ENCODE data around the gene DRAM1.
A peak's percentile ranks its signal among the peaks of the same experiment; 100 is the strongest.

DRAM1 gene

DNA sequence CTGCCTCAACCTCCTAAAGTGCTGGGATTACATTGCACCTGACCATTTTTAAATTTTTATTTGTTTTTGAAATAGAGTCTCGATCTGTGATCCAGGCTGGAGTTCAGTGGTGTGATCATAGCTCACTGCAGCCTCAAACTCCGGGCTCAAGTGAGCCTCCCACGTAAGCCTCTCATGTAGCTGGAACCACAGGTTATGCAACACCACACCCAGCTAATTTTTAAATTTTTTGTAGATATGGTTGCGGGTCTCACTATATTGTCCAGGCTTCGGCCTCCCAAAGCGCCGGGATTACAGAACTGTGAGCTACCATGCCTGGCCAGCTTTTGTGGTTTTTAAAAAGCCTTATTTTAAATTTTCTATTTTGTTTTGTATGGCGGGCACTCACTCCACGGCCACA, 2.2 kb upstream of the DRAM1 start:
- no peaks in the 10 kb centered on the region for H3K9me3 ChIP-seq (ENCODE audit: control insufficient read depth, insufficient read depth, low read depth, low read length)
- CTCF ChIA-PET = no interaction called here
- H3K4me3 ChIP-seq (ENCODE audit: low read depth, low read length) = no peak overlapping the region
- TF ChIP-seq ZNF121 (tag by site-specific recombination; IDR thresholded peaks at IDR 0.05) (peak; percentile 65; the same call in 1 of the 2 replicates), ZNF416 (tag by site-specific recombination; IDR thresholded peaks at IDR 0.05) (no peak)
- POLR2A ChIA-PET = no interaction called here
- no peak overlapping the region for H3K27ac ChIP-seq (ENCODE audit: extremely low read depth, low read depth, low read length)
- H3K4me1 ChIP-seq (ENCODE audit: control insufficient read depth, insufficient read depth, low read length) = no peaks in the 10 kb centered on the region
- H3K36me3 ChIP-seq (ENCODE audit: control insufficient read depth in 2 of 2, insufficient read depth in 1 of 2, low read length in 2 of 2) = no peaks in the 10 kb centered on the region

DNA sequence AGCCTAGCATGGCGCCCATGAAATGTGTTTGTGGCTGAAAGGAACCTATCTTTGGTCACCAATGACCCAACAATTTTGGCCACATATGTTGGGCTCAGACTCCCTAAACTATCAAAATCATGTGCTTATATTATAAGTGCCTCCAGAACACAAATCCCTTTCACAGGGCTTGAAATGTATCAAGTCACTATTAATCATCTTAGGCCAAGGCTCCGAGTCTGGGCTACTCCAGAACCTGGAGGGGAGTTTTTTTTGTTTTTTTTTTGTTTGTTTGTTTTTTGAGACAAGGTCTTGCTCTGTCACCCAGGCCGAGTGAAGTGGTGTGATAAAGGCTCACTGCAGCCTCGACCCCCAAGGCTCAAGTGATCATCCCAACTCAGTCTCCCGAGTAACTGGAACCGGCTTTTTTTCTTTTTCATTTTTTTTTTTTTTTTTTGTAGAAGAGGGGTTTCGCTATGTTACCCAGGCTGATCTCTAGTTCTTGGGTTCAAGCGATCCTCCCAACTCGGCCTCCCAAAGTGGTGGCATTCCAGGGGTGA, 989 bp upstream of the DRAM1 start:
- TF ChIP-seq ZNF132 (tag by site-specific recombination; IDR thresholded peaks at IDR 0.05; ENCODE audit: borderline replicate concordance) (no peak), RBAK (tag by site-specific recombination; IDR thresholded peaks at IDR 0.05) (no peak), KLF10 (tag by site-specific recombination; IDR thresholded peaks at IDR 0.05) (no peak), ZNF561 (tag by site-specific recombination; IDR thresholded peaks at IDR 0.05; ENCODE audit: borderline replicate concordance) (no peak), SCRT1 (tag by site-specific recombination; IDR thresholded peaks at IDR 0.05; ENCODE audit: borderline replicate concordance) (no peak), ZNF423 (tag by site-specific recombination; IDR thresholded peaks at IDR 0.05) (no peak), ZNF626 (tag by site-specific recombination; IDR thresholded peaks at IDR 0.05) (no peak), ZNF785 (tag by site-specific recombination; IDR thresholded peaks at IDR 0.05) (no peak), ZNF335 (tag by site-specific recombination; conservative IDR thresholded peaks at IDR 0.05) (0 out of 2 replicates have a peak, but pooled peaks have one; percentile 0), ZNF777 (tag by site-specific recombination; IDR thresholded peaks at IDR 0.05; ENCODE audit: borderline replicate concordance) (no peak), ZNF658 (tag by site-specific recombination; IDR thresholded peaks at IDR 0.05) (no peak), ZNF133 (tag by site-specific recombination; IDR thresholded peaks at IDR 0.05) (no peak), ZNF629 (tag by site-specific recombination; IDR thresholded peaks at IDR 0.05) (no peak)
- TF ChIP-seq, protein P1, sequence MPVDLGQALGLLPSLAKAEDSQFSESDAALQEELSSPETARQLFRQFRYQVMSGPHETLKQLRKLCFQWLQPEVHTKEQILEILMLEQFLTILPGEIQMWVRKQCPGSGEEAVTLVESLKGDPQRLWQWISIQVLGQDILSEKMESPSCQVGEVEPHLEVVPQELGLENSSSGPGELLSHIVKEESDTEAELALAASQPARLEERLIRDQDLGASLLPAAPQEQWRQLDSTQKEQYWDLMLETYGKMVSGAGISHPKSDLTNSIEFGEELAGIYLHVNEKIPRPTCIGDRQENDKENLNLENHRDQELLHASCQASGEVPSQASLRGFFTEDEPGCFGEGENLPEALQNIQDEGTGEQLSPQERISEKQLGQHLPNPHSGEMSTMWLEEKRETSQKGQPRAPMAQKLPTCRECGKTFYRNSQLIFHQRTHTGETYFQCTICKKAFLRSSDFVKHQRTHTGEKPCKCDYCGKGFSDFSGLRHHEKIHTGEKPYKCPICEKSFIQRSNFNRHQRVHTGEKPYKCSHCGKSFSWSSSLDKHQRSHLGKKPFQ (tag by site-specific recombination; IDR thresholded peaks at IDR 0.05) = no peak
- TF ChIP-seq, protein P2, sequence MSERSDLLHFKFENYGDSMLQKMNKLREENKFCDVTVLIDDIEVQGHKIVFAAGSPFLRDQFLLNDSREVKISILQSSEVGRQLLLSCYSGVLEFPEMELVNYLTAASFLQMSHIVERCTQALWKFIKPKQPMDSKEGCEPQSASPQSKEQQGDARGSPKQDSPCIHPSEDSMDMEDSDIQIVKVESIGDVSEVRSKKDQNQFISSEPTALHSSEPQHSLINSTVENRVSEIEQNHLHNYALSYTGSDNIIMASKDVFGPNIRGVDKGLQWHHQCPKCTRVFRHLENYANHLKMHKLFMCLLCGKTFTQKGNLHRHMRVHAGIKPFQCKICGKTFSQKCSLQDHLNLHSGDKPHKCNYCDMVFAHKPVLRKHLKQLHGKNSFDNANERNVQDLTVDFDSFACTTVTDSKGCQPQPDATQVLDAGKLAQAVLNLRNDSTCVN (tag by site-specific recombination; optimal IDR thresholded peaks at IDR 0.05) = no peak
- TF ChIP-seq, protein P3, sequence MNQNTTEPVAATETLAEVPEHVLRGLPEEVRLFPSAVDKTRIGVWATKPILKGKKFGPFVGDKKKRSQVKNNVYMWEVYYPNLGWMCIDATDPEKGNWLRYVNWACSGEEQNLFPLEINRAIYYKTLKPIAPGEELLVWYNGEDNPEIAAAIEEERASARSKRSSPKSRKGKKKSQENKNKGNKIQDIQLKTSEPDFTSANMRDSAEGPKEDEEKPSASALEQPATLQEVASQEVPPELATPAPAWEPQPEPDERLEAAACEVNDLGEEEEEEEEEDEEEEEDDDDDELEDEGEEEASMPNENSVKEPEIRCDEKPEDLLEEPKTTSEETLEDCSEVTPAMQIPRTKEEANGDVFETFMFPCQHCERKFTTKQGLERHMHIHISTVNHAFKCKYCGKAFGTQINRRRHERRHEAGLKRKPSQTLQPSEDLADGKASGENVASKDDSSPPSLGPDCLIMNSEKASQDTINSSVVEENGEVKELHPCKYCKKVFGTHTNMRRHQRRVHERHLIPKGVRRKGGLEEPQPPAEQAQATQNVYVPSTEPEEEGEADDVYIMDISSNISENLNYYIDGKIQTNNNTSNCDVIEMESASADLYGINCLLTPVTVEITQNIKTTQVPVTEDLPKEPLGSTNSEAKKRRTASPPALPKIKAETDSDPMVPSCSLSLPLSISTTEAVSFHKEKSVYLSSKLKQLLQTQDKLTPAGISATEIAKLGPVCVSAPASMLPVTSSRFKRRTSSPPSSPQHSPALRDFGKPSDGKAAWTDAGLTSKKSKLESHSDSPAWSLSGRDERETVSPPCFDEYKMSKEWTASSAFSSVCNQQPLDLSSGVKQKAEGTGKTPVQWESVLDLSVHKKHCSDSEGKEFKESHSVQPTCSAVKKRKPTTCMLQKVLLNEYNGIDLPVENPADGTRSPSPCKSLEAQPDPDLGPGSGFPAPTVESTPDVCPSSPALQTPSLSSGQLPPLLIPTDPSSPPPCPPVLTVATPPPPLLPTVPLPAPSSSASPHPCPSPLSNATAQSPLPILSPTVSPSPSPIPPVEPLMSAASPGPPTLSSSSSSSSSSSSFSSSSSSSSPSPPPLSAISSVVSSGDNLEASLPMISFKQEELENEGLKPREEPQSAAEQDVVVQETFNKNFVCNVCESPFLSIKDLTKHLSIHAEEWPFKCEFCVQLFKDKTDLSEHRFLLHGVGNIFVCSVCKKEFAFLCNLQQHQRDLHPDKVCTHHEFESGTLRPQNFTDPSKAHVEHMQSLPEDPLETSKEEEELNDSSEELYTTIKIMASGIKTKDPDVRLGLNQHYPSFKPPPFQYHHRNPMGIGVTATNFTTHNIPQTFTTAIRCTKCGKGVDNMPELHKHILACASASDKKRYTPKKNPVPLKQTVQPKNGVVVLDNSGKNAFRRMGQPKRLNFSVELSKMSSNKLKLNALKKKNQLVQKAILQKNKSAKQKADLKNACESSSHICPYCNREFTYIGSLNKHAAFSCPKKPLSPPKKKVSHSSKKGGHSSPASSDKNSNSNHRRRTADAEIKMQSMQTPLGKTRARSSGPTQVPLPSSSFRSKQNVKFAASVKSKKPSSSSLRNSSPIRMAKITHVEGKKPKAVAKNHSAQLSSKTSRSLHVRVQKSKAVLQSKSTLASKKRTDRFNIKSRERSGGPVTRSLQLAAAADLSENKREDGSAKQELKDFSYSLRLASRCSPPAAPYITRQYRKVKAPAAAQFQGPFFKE (tag by site-specific recombination; IDR thresholded peaks at IDR 0.05; ENCODE audit: borderline replicate concordance) = no peak
- TF ChIP-seq, protein P4, sequence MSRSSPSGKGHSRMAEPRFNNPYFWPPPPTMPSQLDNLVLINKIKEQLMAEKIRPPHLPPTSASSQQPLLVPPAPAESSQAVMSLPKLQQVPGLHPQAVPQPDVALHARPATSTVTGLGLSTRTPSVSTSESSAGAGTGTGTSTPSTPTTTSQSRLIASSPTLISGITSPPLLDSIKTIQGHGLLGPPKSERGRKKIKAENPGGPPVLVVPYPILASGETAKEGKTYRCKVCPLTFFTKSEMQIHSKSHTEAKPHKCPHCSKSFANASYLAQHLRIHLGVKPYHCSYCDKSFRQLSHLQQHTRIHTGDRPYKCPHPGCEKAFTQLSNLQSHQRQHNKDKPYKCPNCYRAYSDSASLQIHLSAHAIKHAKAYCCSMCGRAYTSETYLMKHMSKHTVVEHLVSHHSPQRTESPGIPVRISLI (tag by site-specific recombination; IDR thresholded peaks at IDR 0.05) = peak; percentile 94
- H3K36me3 ChIP-seq (ENCODE audit: control insufficient read depth in 2 of 2, insufficient read depth in 1 of 2, low read length in 2 of 2) = no peaks in the 10 kb centered on the region
- H3K9me3 ChIP-seq (ENCODE audit: control insufficient read depth, insufficient read depth, low read depth, low read length) = no peaks in the 10 kb centered on the region
- no peaks in the 10 kb centered on the region for H3K4me1 ChIP-seq (ENCODE audit: control insufficient read depth, insufficient read depth, low read length)
- CTCF ChIA-PET = no interaction called here
- no peak overlapping the region; the same call in 1 of the 2 replicates for H3K4me3 ChIP-seq (ENCODE audit: low read depth, low read length)
- POLR2A ChIA-PET = no interaction called here
- H3K27ac ChIP-seq (ENCODE audit: extremely low read depth, low read depth, low read length) = no peak overlapping the region

Measured in HEK293 (cell line).